ENCODE data around the gene KCNN2. TPM values are rescaled to one million over a fixed set of nuclear protein-coding genes. Genes with fewer than 3 reads are reported as not detected.

Gene KCNN2
- total RNA-seq, 2 experiments from 2014 or later = not detected

GRCh38 chr5:114367029-114367428 is 5.2 kb downstream of the KCNN2 start:
- no peak for ATAC-seq (ENCODE audit: poor library complexity)
- Mint-ChIP-seq H3K36me3 (ENCODE audit: low read depth) (no peaks in the 10 kb centered on the region), H3K27me3 (peaks cover 26% of the 10 kb centered on the region), H3K9me3 (no peaks in the 10 kb centered on the region), H3K4me3 (no peak overlapping the region), H3K4me1 (ENCODE audit: low read depth) (no peaks in the 10 kb centered on the region), H3K27ac (no peak overlapping the region)
- Histone ChIP-seq H3K4me3 (ENCODE audit: low read length) (no peak overlapping the region), H3K9me3 (ENCODE audit: control insufficient read depth in 1 of 2, insufficient read depth in 1 of 2, low read length in 2 of 2) (peaks cover 0 to 11% of the 10 kb centered on the region in 2 experiments), H3K36me3 (ENCODE audit: insufficient read depth, low read length) (no peaks in the 10 kb centered on the region), H3K27ac (ENCODE audit: low read depth in 1 of 2, low read length in 2 of 2) (no peak overlapping the region), H3K4me1 (ENCODE audit: insufficient read depth, low read length) (no peaks in the 10 kb centered on the region), H3K27me3 (ENCODE audit: control insufficient read depth in 1 of 2, insufficient read depth in 2 of 2, low read length in 2 of 2) (peaks cover 8 to 27% of the 10 kb centered on the region in 2 experiments)
- no peak for DNase-seq
- ChIA-PET POLR2A (no interaction called here), CTCF (no interaction called here)
- TF ChIP-seq, protein P1, sequence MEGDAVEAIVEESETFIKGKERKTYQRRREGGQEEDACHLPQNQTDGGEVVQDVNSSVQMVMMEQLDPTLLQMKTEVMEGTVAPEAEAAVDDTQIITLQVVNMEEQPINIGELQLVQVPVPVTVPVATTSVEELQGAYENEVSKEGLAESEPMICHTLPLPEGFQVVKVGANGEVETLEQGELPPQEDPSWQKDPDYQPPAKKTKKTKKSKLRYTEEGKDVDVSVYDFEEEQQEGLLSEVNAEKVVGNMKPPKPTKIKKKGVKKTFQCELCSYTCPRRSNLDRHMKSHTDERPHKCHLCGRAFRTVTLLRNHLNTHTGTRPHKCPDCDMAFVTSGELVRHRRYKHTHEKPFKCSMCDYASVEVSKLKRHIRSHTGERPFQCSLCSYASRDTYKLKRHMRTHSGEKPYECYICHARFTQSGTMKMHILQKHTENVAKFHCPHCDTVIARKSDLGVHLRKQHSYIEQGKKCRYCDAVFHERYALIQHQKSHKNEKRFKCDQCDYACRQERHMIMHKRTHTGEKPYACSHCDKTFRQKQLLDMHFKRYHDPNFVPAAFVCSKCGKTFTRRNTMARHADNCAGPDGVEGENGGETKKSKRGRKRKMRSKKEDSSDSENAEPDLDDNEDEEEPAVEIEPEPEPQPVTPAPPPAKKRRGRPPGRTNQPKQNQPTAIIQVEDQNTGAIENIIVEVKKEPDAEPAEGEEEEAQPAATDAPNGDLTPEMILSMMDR (IDR thresholded peaks at IDR 0.05) = no peak
- intact Hi-C loops (cut with DNase I, micrococcal nuclease) = no loop called here

DNA sequence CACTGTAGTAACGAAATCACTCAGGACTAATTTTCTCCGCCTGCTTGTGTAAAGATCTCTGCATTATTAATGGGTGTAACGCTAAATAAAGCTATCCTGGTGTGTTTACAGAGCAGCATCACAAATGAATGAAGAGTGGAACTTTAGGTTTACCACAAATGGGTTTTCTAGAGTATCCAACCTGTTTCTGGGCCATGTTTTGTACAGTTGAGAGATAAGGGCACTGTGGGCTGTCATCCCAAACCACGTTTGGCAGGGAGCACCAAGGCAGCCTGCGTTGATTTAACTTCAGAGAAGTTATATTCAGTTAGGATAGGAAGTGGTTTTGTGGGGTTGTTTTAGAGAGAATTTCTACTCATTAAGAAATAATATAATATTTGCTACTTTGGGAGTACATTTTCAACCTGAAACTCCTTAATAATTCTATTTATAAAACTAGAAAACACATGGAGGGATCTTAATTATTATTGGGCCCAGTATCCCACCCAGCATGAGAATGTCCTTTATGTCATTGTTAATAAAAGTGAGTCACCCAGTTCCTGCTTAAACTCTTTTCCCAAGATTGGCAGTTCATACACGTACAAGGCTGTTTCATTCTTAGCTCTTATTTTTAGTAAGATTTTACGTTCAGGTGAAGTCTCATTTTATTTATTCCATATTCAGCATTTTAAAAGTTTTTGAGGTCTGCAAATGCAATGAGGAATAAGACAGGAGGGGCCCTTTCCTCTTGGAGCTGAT is 8.0 kb downstream of the KCNN2 start:
- Mint-ChIP-seq H3K9me3 (no peaks in the 10 kb centered on the region), H3K4me3 (no peak overlapping the region)
- CTCF ChIA-PET = no interaction called here

DNA sequence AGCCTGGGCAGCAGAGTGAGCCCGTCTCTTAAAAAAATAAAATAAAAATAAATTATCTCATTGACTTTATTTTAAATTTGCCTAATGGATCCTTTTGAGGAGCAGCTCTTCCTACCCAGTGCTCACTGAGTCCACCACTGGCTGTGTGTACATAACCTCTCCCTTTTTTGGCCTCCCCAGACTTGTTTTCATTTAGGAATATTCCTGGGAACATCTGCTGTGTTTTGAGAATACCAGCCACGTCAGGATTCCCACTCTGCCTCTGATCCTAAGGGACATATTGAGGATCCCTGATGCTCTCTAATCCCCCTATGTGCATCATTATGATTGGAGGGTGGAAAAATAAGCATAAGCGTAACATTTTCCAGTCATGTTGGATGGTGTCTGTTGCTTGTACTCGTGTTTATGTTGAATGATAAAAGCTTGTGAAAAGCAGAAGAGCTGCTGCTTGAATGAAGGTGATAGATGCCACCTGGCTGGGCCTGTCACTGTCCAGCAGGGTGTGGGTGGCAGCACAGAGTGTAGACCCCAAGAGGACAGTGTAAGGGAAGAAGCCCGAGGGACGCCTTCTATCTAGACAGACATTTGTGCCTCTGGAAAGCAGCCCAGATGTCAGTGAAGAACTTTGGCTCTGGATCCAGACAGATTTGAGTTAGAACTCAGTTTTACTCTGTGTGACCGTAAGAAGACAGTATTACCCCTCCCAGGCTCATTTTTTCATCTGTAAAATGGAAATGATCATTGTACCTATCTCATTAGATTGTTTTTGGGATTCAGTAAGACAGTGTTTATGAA is 15.4 kb downstream of the KCNN2 start:
- no peaks in the 10 kb centered on the region for H3K36me3 ChIP-seq (ENCODE audit: insufficient read depth, low read length)
- H3K4me3 Mint-ChIP-seq = no peak overlapping the region
- H3K4me3 ChIP-seq (ENCODE audit: low read length) = no peak overlapping the region
- intact Hi-C loops (cut with DNase I, micrococcal nuclease) = no loop called here
- no peak for ATAC-seq (ENCODE audit: poor library complexity)
- no peaks in the 10 kb centered on the region for H3K9me3 Mint-ChIP-seq
- no peaks in the 10 kb centered on the region for H3K4me1 ChIP-seq (ENCODE audit: insufficient read depth, low read length)
- no peak overlapping the region for H3K27ac Mint-ChIP-seq
- CTCF ChIA-PET = no interaction called here
- no peaks in the 10 kb centered on the region for H3K9me3 ChIP-seq (ENCODE audit: control insufficient read depth in 1 of 2, insufficient read depth in 1 of 2, low read length in 2 of 2)
- POLR2A ChIA-PET = no interaction called here
- no peak overlapping the region for H3K27ac ChIP-seq (ENCODE audit: low read depth in 1 of 2, low read length in 2 of 2)
- no peak for DNase-seq
- H3K4me1 Mint-ChIP-seq (ENCODE audit: low read depth) = no peaks in the 10 kb centered on the region
- H3K27me3 Mint-ChIP-seq = no peaks in the 10 kb centered on the region
- H3K36me3 Mint-ChIP-seq (ENCODE audit: low read depth) = no peaks in the 10 kb centered on the region
- TF ChIP-seq, protein P1 (IDR thresholded peaks at IDR 0.05) = no peak
- no peaks in the 10 kb centered on the region for H3K27me3 ChIP-seq (ENCODE audit: control insufficient read depth in 1 of 2, insufficient read depth in 2 of 2, low read length in 2 of 2)

More for the DNA sequence above, 8.0 kb downstream of the KCNN2 start:
- peaks cover 10% of the 10 kb centered on the region for H3K27me3 Mint-ChIP-seq
- ATAC-seq (ENCODE audit: poor library complexity) = no peak
- no peak overlapping the region for H3K4me3 ChIP-seq (ENCODE audit: low read length)
- H3K27ac ChIP-seq (ENCODE audit: low read depth in 1 of 2, low read length in 2 of 2) = no peak overlapping the region
- no peak for DNase-seq
- no peaks in the 10 kb centered on the region for H3K4me1 Mint-ChIP-seq (ENCODE audit: low read depth)
- H3K27me3 ChIP-seq (ENCODE audit: control insufficient read depth in 1 of 2, insufficient read depth in 2 of 2, low read length in 2 of 2) = no peaks in the 10 kb centered on the region
- no peaks in the 10 kb centered on the region for H3K36me3 Mint-ChIP-seq (ENCODE audit: low read depth)
- intact Hi-C loops (cut with DNase I, micrococcal nuclease) = no loop called here
- H3K27ac Mint-ChIP-seq = no peak overlapping the region
- TF ChIP-seq, protein P1 (IDR thresholded peaks at IDR 0.05) = no peak
- H3K36me3 ChIP-seq (ENCODE audit: insufficient read depth, low read length) = no peaks in the 10 kb centered on the region
- H3K4me1 ChIP-seq (ENCODE audit: insufficient read depth, low read length) = no peaks in the 10 kb centered on the region
- no peaks in the 10 kb centered on the region for H3K9me3 ChIP-seq (ENCODE audit: control insufficient read depth in 1 of 2, insufficient read depth in 1 of 2, low read length in 2 of 2)
- POLR2A ChIA-PET = no interaction called here

Data from CD4-positive, alpha-beta T cell (primary cell).